ENCODE data around the gene RFWD3.

RFWD3 gene

GRCh38 chr16:74617206-74617788 is 49.4 kb downstream of the RFWD3 start:
- Histone ChIP-seq H2AFZ (ENCODE audit: low read length) (no peak overlapping the region), H3K9me2 (ENCODE audit: low read depth, low read length) (no peaks in the 10 kb centered on the region), H3K79me2 (ENCODE audit: insufficient read depth, low read length) (no peaks in the 10 kb centered on the region), H3K4me1 (ENCODE audit: insufficient read depth, low read length, severe bottlenecking) (no peaks in the 10 kb centered on the region), H3K36me3 (ENCODE audit: insufficient read depth, low read length) (peaks cover 29% of the 10 kb centered on the region), H3K9ac (ENCODE audit: low read length) (no peak overlapping the region), H4K20me1 (ENCODE audit: insufficient read depth, low read length) (no peaks in the 10 kb centered on the region), H3K4me2 (ENCODE audit: low read length) (no peak overlapping the region), H3F3A (ENCODE audit: insufficient read depth, low read length) (no peaks in the 10 kb centered on the region), H3K27ac (ENCODE audit: low read depth, low read length, poor library complexity, severe bottlenecking) (no peak overlapping the region), H3K27me3 (ENCODE audit: insufficient read depth, low read length) (no peaks in the 10 kb centered on the region), H3K4me3 (ENCODE audit: low read depth, low read length, poor library complexity, severe bottlenecking) (no peak overlapping the region), H3K9me3 (ENCODE audit: low read length) (no peaks in the 10 kb centered on the region)
- TF ChIP-seq CTCF (IDR thresholded peaks at IDR 0.05; ENCODE audit: low read length) = no peak
- no peak for TF ChIP-seq EZH2 (IDR thresholded peaks at IDR 0.05; ENCODE audit: borderline replicate concordance, low read length)

- Histone ChIP-seq H3K4me2 (ENCODE audit: low read length) (no peak overlapping the region), H3F3A (ENCODE audit: insufficient read depth, low read length) (no peaks in the 10 kb centered on the region), H4K20me1 (ENCODE audit: insufficient read depth, low read length) (no peaks in the 10 kb centered on the region), H3K4me1 (ENCODE audit: insufficient read depth, low read length, severe bottlenecking) (peaks cover 5% of the 10 kb centered on the region), H3K9me2 (ENCODE audit: low read depth, low read length) (no peaks in the 10 kb centered on the region), H3K27ac (ENCODE audit: low read depth, low read length, poor library complexity, severe bottlenecking) (no peak overlapping the region), H3K79me2 (ENCODE audit: insufficient read depth, low read length) (no peaks in the 10 kb centered on the region; the same call in 1 of the 2 replicates), H3K27me3 (ENCODE audit: insufficient read depth, low read length) (no peaks in the 10 kb centered on the region), H2AFZ (ENCODE audit: low read length) (no peak overlapping the region), H3K36me3 (ENCODE audit: insufficient read depth, low read length) (no peaks in the 10 kb centered on the region), H3K9ac (ENCODE audit: low read length) (no peak overlapping the region), H3K4me3 (ENCODE audit: low read depth, low read length, poor library complexity, severe bottlenecking) (no peak overlapping the region), H3K9me3 (ENCODE audit: low read length) (no peaks in the 10 kb centered on the region)
- TF ChIP-seq CTCF (IDR thresholded peaks at IDR 0.05; ENCODE audit: low read length) (no peak), EZH2 (IDR thresholded peaks at IDR 0.05; ENCODE audit: borderline replicate concordance, low read length) (no peak)
Observed at GRCh38 chr16:74611721-74612120, 55.0 kb downstream of the RFWD3 start.

GRCh38 chr16:74608944-74609343 is 57.7 kb downstream of the RFWD3 start:
- H3F3A ChIP-seq (ENCODE audit: insufficient read depth, low read length) = no peaks in the 10 kb centered on the region
- TF ChIP-seq CTCF (IDR thresholded peaks at IDR 0.05; ENCODE audit: low read length) = no peak
- no peak for TF ChIP-seq EZH2 (IDR thresholded peaks at IDR 0.05; ENCODE audit: borderline replicate concordance, low read length)
- H3K27me3 ChIP-seq (ENCODE audit: insufficient read depth, low read length) = no peaks in the 10 kb centered on the region
- H3K4me1 ChIP-seq (ENCODE audit: insufficient read depth, low read length, severe bottlenecking) = peaks cover 24% of the 10 kb centered on the region
- H4K20me1 ChIP-seq (ENCODE audit: insufficient read depth, low read length) = no peaks in the 10 kb centered on the region
- no peaks in the 10 kb centered on the region for H3K9me3 ChIP-seq (ENCODE audit: low read length)
- H3K79me2 ChIP-seq (ENCODE audit: insufficient read depth, low read length) = peaks cover 25% of the 10 kb centered on the region
- no peak overlapping the region for H2AFZ ChIP-seq (ENCODE audit: low read length)
- H3K4me3 ChIP-seq (ENCODE audit: low read depth, low read length, poor library complexity, severe bottlenecking) = no peak overlapping the region
- no peaks in the 10 kb centered on the region for H3K36me3 ChIP-seq (ENCODE audit: insufficient read depth, low read length)
- no peak overlapping the region for H3K27ac ChIP-seq (ENCODE audit: low read depth, low read length, poor library complexity, severe bottlenecking)
- H3K9ac ChIP-seq (ENCODE audit: low read length) = no peak overlapping the region
- H3K9me2 ChIP-seq (ENCODE audit: low read depth, low read length) = no peaks in the 10 kb centered on the region
- H3K4me2 ChIP-seq (ENCODE audit: low read length) = no peak overlapping the region
